ENCODE results near the gene RGS19. TPM values are rescaled to one million over a fixed set of nuclear protein-coding genes. Genes with fewer than 3 reads are reported as not detected.

The RGS19 gene
- total RNA-seq, 2 experiments from 2014 or later = 9.7 to 14.8 TPM

DNA sequence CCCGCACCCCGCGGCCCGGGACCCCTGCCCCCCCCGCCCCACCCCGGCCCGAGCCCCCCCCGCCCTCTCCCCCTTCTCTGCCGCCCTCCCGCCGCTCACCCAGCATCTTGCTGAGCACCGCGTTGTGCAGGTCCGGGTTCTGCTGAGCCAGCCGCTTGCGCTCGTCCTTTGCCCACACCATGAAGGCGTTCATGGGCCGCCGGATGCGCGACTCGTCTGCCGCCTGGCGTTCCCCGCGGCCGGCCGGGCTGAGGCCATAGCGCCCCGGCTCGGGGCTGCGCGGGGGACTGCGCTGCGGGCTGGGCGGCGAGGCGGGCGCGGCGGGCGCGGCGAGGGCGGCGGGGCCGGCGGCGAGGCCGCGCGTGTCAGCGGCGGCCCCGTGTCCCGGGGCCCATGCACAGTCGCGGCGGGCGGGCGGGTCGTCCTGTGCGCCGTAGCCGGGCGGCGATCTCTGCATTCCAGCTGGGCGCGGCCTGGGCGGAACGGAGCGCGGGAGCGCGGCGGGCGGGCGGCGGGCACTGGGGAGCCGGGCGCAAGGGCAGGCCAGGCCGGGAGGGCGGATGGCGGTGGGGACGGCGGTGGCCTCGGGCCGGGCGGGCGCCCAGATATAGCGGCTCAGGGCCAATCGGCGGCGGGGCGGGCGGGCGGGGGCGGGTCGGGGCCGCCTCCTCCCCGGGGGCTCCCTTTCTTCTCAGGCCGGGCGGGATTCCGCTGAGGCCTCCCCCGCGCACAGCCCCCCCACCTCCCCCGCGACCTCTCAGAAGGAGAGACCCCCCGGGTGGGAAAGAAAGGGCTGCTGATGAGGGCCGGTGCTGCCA lies 30.0 kb downstream of the RGS19 start, which contains the start of gene SOX18:
Gene SOX18, minus strand, starts transcription at position 580 of the 818 bp plus-strand sequence. Its CDS starts 123 bp downstream, at position 457.
- Mint-ChIP-seq H3K36me3 (ENCODE audit: low read depth) (no peaks in the 10 kb centered on the region), H3K4me3 (peak within 1 kb of the TSS; percentile 74), H3K27ac (no peak within 1 kb of the TSS), H3K4me1 (ENCODE audit: low read depth) (peaks cover 16% of the 10 kb centered on the region), H3K27me3 (peaks cover 50% of the 10 kb centered on the region), H3K9me3 (no peaks in the 10 kb centered on the region)
- ChIA-PET CTCF (no interaction called here), POLR2A (interaction anchor here (1.6 kb wide), 1 partner anchor 13 kb away, joined by 5 read pairs; the partner anchor contains the start of gene TCEA2)
- ATAC-seq (ENCODE audit: poor library complexity) (peak; percentile 54), DNase-seq (peak in 5 of 14 experiments; percentile 16 to 59 (median 32))
- Histone ChIP-seq H3K27me3 (ENCODE audit: control insufficient read depth in 1 of 2, insufficient read depth in 2 of 2, low read length in 2 of 2) (peaks cover 35 to 48% of the 10 kb centered on the region in 2 experiments), H3K36me3 (ENCODE audit: insufficient read depth, low read length) (no peaks in the 10 kb centered on the region), H3K4me1 (ENCODE audit: insufficient read depth, low read length) (peaks cover 16% of the 10 kb centered on the region), H3K4me3 (ENCODE audit: low read length) (no peak within 1 kb of the TSS), H3K9me3 (ENCODE audit: control insufficient read depth in 1 of 2, insufficient read depth in 1 of 2, low read length in 2 of 2) (peaks cover 0 to 28% of the 10 kb centered on the region in 2 experiments), H3K27ac (ENCODE audit: low read depth in 1 of 2, low read length in 2 of 2) (no peak within 1 kb of the TSS)
- TF ChIP-seq, protein P1, sequence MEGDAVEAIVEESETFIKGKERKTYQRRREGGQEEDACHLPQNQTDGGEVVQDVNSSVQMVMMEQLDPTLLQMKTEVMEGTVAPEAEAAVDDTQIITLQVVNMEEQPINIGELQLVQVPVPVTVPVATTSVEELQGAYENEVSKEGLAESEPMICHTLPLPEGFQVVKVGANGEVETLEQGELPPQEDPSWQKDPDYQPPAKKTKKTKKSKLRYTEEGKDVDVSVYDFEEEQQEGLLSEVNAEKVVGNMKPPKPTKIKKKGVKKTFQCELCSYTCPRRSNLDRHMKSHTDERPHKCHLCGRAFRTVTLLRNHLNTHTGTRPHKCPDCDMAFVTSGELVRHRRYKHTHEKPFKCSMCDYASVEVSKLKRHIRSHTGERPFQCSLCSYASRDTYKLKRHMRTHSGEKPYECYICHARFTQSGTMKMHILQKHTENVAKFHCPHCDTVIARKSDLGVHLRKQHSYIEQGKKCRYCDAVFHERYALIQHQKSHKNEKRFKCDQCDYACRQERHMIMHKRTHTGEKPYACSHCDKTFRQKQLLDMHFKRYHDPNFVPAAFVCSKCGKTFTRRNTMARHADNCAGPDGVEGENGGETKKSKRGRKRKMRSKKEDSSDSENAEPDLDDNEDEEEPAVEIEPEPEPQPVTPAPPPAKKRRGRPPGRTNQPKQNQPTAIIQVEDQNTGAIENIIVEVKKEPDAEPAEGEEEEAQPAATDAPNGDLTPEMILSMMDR (IDR thresholded peaks at IDR 0.05) = no peak
- intact Hi-C loops (cut with DNase I, micrococcal nuclease) = no loop called here

DNA sequence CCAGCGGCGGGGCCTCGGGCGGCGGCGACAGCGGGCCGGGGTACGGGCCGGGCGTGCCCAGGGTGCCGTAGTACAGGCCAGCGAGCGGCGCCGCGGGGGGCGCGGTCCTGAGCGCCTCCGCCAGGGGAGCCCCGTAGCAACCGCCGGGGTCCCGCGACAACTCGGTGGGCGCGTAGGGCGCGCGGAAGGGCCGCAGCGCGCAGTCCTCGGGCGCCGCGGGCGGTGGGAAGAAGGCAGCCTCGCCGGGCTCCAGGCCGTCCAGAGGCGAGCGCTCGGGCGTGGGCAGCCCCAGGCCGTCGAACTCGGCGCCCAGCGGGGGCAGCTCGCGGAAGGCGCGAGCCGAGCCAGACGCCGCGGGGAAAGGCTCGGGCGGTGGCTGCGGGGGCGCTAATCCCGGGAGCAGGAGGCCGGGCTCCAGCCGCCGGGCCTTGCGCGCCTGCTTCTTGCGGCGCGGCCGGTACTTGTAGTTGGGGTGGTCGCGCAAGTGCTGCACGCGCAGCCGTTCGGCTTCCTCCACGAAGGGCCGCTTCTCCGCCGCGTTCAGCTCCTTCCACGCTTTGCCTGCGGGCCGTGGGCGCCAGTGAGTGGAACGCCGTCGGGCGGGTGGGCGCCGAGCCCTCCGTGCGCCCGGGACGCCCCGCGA lies 30.8 kb downstream of the RGS19 start:
- Mint-ChIP-seq H3K36me3 (ENCODE audit: low read depth) (no peaks in the 10 kb centered on the region), H3K4me1 (ENCODE audit: low read depth) (peaks cover 23% of the 10 kb centered on the region), H3K27me3 (peaks cover 46% of the 10 kb centered on the region), H3K9me3 (no peaks in the 10 kb centered on the region), H3K4me3 (no peak overlapping the region), H3K27ac (no peak overlapping the region)
- ATAC-seq (ENCODE audit: poor library complexity) (peak; percentile 24), DNase-seq (no peak)
- no peaks in the 10 kb centered on the region for H3K36me3 ChIP-seq (ENCODE audit: insufficient read depth, low read length)
- intact Hi-C loops (cut with DNase I, micrococcal nuclease) = no loop called here
- peaks cover 29 to 48% of the 10 kb centered on the region in 2 experiments for H3K27me3 ChIP-seq (ENCODE audit: control insufficient read depth in 1 of 2, insufficient read depth in 2 of 2, low read length in 2 of 2)
- TF ChIP-seq, protein P1 (IDR thresholded peaks at IDR 0.05) = no peak
- CTCF ChIA-PET = no interaction called here
- no peak overlapping the region for H3K4me3 ChIP-seq (ENCODE audit: low read length)
- POLR2A ChIA-PET = interaction anchor here (1.6 kb wide), 1 partner anchor 14 kb away, joined by 5 read pairs; the partner anchor contains the start of gene TCEA2
- H3K4me1 ChIP-seq (ENCODE audit: insufficient read depth, low read length) = peaks cover 16% of the 10 kb centered on the region
- H3K9me3 ChIP-seq (ENCODE audit: control insufficient read depth in 1 of 2, insufficient read depth in 1 of 2, low read length in 2 of 2) = peaks cover 0 to 22% of the 10 kb centered on the region in 2 experiments
- no peak overlapping the region for H3K27ac ChIP-seq (ENCODE audit: low read depth in 1 of 2, low read length in 2 of 2)

GRCh38 chr20:64047968-64048401 lies 31.3 kb downstream of the RGS19 start:
- Mint-ChIP-seq H3K27me3 (peaks cover 41% of the 10 kb centered on the region), H3K4me1 (ENCODE audit: low read depth) (peaks cover 26% of the 10 kb centered on the region), H3K4me3 (no peak overlapping the region), H3K9me3 (no peaks in the 10 kb centered on the region), H3K27ac (no peak overlapping the region), H3K36me3 (ENCODE audit: low read depth) (no peaks in the 10 kb centered on the region)
- H3K4me3 ChIP-seq (ENCODE audit: low read length) = no peak overlapping the region
- H3K9me3 ChIP-seq (ENCODE audit: control insufficient read depth in 1 of 2, insufficient read depth in 1 of 2, low read length in 2 of 2) = peaks cover 0 to 22% of the 10 kb centered on the region in 2 experiments
- H3K36me3 ChIP-seq (ENCODE audit: insufficient read depth, low read length) = no peaks in the 10 kb centered on the region
- intact Hi-C loops (cut with DNase I, micrococcal nuclease) = no loop called here
- peaks cover 16% of the 10 kb centered on the region for H3K4me1 ChIP-seq (ENCODE audit: insufficient read depth, low read length)
- ChIA-PET POLR2A (interaction anchor here (1.2 kb wide), 1 partner anchor 10 kb away, joined by 3 read pairs; no protein-coding TSS in a partner anchor), CTCF (interaction anchor here (1.2 kb wide), 1 partner anchor 10 kb away, joined by 3 read pairs; no protein-coding TSS in a partner anchor)
- H3K27me3 ChIP-seq (ENCODE audit: control insufficient read depth in 1 of 2, insufficient read depth in 2 of 2, low read length in 2 of 2) = peaks cover 29 to 43% of the 10 kb centered on the region in 2 experiments
- TF ChIP-seq, protein P1 (IDR thresholded peaks at IDR 0.05) = no peak
- H3K27ac ChIP-seq (ENCODE audit: low read depth in 1 of 2, low read length in 2 of 2) = no peak overlapping the region
- DNase-seq = no peak
- no peak for ATAC-seq (ENCODE audit: poor library complexity)
